SIG-M5 treated with dmso at 0.1 percent for 504 hours (cell line): ENCODE measurements around the gene NSUN3.

Source experiments
- DNase-seq: peaks from one replicate; lab custom pipeline; 2025; ENCODE audit not compliant: unreplicated experiment; lab: John Stamatoyannopoulos, UW

Gene NSUN3

DNA sequence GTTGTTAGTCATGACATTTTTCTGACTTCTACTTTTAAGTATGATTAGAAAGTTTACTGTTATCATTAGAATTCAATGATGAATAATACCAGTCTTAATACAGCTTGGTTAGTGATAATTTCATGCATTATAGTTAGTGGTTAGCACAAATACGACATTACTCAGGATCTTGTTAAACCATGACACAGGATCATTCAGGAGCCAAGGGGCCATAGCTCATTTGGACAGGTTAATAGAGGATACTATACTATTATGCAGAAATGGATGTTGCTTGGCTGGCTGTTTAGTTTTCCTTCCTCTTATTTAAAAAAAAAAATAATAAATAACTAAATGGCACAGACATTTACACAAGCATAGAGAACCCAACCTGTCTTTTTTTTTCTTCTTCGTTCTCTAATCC lies 55.5 kb downstream of the NSUN3 start:
- no peak for DNase-seq

DNA sequence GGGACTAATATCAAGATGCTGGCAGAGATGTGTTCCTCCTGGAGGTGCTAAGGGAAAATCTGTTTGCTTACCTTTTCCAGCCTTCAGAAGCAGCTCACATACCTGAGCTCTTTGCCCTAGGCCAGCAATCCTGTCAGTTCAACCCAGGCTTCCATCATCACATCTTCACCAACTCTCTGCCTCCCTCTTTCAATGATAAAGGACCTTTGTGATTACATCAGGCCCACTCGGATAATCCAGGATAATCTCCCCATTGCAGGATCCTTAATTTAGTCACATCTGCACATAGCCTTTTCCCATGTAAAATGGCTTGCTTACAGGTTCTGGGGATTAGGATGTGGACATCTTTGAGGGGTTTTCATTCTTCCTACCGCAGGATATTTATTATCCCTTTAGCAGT lies 58.3 kb downstream of the NSUN3 start:
- DNase-seq = no peak

DNA sequence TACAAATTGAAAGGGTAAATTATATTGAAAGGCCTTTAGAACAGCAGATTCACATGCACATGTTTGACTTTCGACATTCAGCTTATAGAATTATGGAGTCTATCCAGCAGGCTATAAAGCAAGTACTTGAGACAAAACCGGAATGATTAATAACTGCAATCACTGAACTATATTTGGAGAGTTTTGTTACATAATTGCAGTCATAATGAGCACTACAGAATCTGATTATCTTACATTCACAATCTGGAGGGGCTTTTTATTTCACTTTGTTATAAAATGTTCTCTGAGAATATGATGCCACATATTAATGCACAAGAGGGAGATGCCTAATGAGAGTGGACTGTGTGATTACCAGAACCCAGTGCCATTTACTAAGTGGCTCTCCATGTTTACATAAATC lies 64.3 kb downstream of the NSUN3 start:
- DNase-seq = no peak

DNA sequence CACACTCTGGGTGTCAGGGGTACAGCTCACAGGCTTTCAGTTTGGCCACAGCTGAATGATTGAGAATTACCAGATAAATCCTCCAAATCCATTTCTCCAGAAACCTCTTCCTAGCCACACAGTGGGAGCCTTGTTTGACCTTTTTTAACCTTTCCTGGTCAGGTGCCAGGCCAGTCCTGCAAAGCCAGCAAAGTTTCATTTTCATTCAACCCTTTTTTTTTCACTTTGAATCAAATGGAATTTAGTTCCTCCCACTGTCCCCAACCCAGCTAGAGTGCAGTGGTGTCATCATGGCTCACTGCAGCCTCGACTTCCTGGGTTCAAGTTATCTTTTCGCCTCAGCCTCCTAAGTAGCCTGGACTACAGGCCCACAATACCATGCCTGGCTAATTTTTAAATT lies 67.8 kb downstream of the NSUN3 start:
- no peak for DNase-seq

DNA sequence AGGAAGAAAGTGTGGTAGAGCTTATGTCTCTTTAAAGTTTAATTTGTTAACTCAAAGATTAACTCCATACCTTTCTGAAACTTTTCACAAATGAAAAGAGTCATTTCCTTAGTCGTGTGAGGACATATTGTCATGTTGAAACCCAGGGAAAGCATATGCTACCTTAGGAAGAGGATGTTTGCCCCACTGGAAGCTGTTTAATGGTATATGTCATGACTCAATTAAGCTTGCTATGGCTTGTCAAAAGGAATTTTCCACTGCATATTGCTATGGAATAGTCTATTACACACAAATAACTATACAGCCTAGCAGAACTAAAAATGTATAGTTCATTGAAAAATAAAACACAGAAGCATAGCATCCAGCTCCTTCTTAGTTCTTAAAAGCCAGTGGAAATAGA lies 69.9 kb downstream of the NSUN3 start:
- no peak for DNase-seq

DNA sequence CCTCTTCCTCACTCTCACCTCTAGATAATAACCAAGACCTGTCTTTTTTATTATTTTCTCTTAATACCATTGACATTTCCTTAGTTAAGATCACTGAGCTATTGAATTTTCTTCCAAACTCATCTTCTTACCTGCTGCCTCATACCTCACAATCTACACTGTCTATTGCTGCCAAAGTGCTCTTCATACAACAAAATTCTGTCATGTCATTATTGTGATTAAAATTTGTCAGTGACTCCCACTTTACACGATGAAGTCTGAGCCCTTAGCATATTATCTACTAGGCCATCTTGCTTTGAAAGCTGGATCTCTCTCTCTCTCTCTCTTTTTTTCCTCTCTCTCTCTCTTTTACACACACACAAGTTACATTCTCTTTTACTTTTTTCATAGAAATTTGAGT lies 73.3 kb downstream of the NSUN3 start:
- no peak for DNase-seq

DNA sequence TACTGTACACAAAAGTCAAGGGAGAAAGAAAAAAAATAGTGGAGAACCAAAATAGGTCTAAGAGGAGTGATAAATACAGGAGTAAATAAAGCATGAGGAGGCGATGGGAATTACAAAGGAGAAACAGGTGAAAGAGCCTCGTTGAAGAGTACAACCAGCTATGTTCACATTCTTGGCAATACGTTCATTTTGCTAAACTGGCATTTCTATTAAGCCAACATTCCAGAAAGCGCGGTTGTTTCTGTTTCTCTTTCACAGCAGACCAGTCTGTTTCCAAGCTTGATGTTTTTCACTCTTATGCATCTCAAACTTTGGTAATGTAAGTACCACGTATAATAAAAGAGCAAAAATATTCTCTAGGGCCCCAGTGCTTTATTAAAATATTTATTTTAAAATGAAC lies 74.5 kb downstream of the NSUN3 start:
- DNase-seq = no peak

DNA sequence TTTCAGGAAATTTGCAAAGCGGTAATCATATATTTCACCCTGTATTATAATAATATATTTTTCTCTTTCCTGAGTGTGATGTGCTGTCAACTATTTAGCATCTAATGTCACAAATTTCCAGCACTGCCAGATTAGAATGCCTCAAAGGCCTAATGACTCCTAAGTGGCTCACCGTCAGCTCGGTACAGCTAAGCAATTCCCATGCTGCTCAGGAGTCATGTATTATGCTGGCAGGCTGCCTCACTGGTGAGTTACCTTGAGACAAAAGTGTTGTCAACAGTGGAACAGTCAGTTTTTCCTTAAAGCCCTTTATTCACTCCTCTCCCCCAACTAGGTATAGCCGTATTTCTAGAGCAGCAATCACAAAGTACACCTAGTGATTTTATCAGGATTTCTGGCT lies 83.6 kb downstream of the NSUN3 start:
- DNase-seq = no peak

DNA sequence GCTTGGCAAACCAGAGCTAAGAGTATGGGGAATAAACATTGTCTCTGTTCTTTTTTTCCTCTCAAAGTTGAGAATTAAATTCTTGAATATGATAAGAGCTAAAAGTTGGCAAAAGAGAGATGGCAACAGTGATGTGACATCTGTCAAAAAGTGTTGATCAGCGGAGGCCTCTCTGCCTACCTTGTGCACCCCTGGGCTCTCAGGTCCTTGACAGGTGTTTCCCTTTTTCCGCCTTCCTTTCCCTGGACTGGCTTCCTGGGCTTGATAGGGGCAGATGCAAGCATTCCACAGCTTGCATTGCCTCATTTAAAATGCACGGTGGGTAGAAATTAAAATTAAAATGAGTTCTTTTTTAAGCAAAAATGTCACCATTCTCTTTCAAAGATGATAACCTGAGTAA lies 84.2 kb downstream of the NSUN3 start:
- no peak for DNase-seq

DNA sequence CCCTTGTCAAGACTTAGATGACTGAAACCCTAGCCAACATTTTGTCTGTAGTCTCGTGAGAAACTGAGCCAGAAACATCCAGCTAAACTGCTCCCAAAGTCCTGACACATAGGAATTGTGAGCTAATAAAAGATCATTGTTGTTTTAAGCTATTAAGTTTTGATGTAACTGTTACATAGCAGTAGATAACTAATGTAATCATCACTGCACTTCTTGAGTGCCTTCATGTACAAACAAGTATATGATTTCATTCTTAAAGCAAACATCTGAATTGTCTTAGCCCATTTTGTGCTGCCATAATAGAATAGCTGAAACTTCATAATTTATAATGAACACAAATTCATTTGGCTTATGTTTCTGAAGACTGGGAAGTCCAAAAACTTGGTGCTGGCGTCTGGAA lies 87.3 kb downstream of the NSUN3 start:
- DNase-seq = no peak

DNA sequence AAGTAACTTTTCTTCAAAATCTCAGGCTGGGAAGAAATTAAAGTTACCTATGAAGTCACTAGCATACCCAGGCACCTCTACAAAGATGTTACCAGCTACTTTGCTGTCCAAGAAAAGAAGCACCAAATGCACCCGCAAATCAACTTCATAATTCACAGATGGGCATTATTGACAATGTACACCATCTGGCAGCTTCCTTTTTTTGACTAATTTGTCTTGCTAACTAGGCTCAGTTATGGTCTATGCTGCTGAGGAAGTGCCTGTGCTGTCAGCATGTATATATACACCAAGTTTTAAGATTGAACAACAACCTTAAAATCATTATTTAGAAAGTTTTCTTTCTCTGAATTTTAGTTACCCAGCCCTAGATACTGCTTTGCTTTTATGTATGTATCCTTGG lies 93.8 kb downstream of the NSUN3 start:
- DNase-seq = no peak

DNA sequence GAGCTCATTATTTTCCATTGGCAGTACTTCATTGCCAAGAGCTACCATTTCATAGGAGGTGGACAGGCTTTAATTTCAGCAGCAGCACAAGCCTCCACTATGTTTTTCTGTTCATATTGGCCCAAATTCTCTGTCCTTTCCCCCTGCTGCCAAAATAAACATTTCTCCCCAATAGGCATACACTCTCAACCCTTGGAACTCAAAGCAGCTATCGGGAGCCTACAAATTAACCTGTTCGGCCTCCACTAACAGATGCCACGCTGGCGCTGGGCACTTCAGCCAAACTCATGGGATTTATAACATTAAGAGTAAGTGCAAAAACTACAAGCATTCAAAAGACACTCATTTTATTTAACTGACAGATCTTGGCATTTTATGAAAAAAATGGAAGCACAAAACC lies 95.7 kb downstream of the NSUN3 start:
- DNase-seq = no peak

DNA sequence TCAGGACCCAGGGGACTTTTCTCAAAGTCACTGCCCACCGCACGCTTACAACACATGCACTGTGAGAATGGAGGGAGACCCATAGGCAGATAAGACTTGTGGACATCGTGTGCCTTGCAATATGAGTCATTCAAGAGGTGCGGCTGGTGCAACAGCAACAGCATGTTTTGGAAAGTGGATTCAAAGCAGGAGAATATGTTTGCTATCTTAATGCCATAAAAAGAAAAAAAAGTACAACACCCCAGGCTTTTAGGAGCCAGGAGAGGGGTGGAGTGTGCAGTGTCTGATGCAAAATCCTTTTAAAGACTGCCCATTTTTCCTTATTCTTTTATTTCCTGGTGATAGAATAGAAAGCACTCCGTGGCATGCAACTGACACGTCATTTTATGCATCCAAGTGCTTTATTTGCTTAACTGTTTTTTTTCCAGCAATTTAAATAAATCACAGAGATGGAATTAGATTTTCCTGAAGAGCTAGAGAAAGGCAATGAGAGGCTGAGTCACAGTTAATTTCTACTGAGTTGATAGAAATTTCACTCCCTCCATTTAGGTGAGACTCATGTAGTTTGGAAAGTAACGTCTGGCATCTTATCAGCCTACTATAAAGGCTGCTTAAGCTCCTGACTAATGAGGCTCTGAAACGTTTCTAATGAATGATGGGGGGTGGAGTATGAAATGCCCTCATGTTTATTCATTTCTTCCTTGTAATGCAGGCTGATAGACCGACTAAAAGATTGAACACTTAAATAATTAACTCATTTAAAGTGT lies 96.4 kb downstream of the NSUN3 start:
- no peak for DNase-seq

DNA sequence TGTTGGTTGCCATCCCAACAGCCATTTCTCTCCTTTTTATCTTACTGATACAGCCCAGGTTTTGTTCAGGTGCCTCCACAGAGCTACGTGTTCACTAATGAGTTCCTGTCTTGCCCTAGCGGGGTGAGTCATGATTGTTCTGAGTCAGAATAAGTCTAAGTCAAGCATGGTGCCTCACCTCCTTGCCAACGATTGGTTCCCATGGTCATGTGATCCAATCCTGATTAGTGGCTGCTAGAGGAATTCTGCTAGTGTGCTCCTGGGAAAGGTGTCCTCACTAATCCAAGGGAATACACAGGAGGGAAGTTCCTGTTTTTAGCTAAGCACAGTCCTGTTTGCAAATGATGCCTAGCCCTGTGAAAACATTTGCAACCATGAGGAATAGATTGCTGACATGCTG lies 99.8 kb downstream of the NSUN3 start:
- DNase-seq = no peak

DNA sequence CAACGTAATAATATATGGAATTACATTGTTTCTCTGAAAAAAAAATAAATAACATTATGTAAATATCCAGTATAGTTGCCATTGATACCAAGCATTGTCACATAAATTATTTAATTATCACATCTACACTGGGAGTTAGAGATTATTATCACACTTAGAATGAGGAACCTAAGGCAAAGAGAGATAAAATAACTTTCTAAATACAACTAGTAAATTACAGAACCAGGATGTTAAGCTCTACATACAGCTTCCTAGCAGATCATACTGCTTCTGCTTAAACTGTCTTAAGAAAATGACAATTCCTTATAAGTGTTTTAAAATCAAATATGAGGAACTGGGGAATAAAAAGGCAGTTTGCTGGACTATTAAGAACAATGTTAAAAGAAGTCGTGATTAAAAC lies 104.5 kb downstream of the NSUN3 start:
- DNase-seq = no peak

DNA sequence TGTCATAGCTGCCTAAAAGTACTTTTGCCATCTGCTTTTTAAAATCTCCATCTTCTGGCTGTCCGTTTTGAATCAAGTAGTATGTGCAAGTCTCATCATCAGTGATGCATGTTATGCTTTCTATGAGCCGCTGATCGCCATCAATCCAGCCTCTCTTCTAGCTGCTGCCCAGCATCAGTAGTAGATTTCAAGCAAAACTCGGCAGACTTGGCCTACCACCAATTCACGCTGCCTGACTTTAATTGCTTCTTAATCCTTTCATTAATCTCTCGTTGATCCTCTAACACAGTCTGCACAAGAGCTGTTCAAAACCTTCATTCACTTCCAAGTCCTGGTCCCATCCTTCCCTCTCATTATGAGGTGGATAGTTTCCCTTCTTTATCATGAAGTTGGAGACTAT lies 104.9 kb downstream of the NSUN3 start:
- DNase-seq = no peak

DNA sequence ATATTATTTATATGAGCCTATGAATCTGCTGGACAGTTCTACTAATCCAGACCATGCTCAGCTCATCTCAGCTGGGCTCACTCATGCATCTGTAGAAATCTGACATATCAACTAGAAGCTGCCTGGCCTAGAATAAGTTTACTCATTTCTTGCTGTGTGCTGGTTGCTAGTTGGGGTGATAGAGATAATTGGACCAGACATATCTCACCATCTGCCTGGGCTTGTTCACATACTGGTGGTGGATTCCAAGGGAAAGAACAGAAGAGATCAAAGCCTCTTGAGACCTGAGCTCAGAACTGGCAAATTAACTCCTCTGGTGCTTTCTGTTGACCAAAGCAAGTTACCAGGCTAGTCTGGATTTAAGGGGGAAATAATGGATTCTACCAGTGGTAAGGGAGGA lies 109.1 kb downstream of the NSUN3 start:
- no peak for DNase-seq

DNA sequence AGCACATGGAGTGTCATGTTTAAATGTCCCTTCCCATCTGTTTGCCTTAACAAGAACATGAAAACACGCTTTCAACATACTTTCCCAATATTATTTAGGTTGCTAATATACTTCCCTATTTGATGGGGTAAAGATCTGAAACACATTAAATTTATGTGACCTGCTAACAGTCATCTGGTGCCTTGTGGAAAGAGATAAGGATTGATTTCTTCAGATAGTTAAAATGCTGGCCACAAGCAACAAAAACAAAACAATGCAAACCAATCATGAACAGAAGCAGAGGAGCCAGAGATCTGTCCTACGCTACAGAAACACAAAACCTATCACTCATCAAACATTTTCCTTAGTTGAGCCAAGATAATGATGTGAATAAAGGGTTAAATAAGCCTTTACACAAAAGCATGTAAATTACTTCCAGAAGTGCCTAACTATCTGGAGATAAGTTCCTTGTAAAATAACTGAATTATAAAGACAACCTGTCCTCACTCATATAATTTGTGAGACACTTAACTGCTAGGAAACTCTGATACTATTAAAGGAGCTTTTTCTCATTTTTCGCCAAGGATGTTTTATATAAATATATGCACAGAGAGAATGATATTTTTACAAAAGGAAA lies 109.9 kb downstream of the NSUN3 start:
- no peak for DNase-seq

DNA sequence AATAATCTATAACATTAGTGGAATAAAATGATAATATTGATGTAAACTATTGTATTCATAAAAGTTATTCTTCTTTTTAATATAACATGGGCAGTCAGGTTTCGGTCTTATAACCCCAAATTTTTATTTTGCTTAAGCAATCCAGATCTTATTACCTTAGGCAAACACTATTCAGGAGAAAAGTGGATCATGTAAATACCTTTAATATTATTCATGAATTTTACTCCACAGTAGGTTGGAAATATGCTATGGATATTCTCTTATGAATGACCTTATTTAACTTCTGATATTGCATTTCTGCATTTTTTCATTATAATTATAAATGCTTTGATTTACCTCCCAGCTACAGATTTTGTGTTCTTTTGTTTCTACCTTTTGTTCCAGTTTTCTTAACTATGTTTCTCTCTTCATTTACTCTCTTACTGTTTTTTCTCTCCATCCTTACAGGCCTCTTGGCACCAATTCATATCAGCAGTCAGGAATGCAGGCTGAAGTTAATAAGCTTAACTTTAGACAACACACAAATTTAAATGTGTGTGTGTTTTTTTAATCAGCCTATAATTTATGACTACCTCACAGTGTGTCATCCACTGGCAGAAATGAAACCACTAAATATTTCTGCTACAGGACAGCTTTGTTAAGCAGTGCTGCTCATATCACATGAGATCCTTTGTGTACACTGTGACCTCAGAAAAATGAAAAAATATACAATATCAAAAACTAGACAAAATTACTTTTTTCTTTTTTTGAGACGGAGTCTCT lies 111.0 kb downstream of the NSUN3 start:
- DNase-seq = no peak

DNA sequence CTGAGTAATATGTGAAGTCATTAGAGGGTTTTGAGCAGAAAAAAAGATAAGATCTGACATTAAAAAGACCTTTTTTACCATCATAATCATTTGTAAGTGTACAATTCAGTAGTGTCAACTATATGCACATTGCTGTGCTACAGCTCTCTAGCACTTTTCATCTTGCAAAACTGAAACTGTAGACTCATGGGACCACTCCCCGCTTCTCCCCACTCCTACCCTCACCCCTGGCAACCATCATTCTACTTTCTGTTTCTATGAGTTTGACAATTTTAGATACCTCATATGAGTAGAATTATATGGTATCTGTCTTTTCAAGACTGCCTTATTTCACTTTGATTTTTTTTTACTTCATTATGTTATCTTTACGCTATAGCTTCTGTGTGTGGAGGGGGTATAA lies 112.8 kb downstream of the NSUN3 start:
- no peak for DNase-seq

DNA sequence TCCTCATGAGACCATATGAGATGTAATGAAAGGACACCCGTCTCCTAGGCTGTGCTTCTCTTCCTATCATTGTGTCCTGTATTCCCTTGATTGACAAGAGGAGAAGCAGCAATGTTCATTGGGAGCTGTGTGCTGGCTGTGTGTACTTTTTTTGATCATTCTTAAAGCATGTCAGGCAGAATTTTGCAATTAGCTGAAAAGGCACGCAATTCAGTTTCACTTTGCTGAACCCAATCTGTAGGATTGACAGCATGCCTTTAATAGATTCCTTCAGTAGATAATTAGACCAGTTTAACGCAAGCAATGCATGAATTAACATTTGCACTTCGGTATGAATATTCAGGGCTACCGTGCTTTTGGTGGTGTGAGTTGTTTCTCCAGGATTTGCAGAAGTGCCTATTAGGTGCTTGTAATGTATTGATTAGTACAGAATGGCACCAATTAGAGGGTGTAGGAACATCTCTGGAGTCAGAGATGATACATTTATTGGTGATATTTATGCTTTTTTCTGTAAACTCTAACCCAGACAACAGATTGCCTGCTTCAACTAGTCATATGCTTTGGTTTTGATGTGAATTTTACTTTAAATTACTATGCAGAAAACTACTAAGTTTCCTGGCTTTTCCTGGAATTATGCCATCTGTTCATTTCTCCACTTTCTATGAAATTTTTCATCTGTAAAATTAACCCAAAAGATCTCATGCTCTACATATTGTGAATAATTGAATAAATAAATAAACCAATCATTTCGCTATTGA lies 114.3 kb downstream of the NSUN3 start:
- DNase-seq = no peak
